OCI-LY3 (cell line): ENCODE results near the gene NYAP1.

Source experiments
- CTCF ChIP-seq: fragments of 200-600, 300-600 bp; sonication (generic); IDR thresholded peaks from 2 replicates; pipeline ENCODE4 v1.5.1; 2014; ENCODE audit warnings: antibody characterized with exemption, low read length, low read depth
- EZH2phosphoT487 ChIP-seq: fragments of 200-600 bp; shearing (Covaris generic); IDR thresholded peaks from 2 replicates; pipeline ENCODE4 v1.6.1; 2018; ENCODE audit warnings: antibody characterized with exemption, mixed run types, low read depth

- TF ChIP-seq CTCF (no peak), EZH2phosphoT487 (no peak)
These were observed 26.9 kb downstream of the NYAP1 start for GRCh38 chr7:100510437-100511239.
